GM21526 (cell line): ENCODE results near the gene DISP2.
A peak's percentile ranks its signal among the peaks of the same experiment; 100 is the strongest.

ENCODE experiments used
- ATAC-seq: cut with Tn5 transposase; IDR thresholded peaks from one replicate; pipeline ENCODE4 v1.9.1; 2021; ENCODE audit warnings: moderate library complexity; ENCODE audit not compliant: unreplicated experiment, low FRiP score

The DISP2 gene

GRCh38 chr15:40386480-40386879, 28.5 kb downstream of the DISP2 start:
- no peak for ATAC-seq

GRCh38 chr15:40388941-40389823, 31.2 kb downstream of the DISP2 start:
- no peak for ATAC-seq

- no peak for ATAC-seq
These were observed 32.0 kb downstream of the DISP2 start for GRCh38 chr15:40389824-40390595.

GRCh38 chr15:40392986-40393948, 35.2 kb downstream of the DISP2 start:
- no peak for ATAC-seq

GRCh38 chr15:40397688-40398412, 39.8 kb downstream of the DISP2 start:
- ATAC-seq: no peak

- ATAC-seq: peak; percentile 67
These were observed 40.4 kb downstream of the DISP2 start for GRCh38 chr15:40398413-40398873.

GRCh38 chr15:40399370-40399769, 41.4 kb downstream of the DISP2 start:
- no peak for ATAC-seq

GRCh38 chr15:40405501-40406381, 47.7 kb downstream of the DISP2 start, which contains the start of gene IVD:
IVD (plus strand) TSS chr15:40405795; CDS start chr15:40405828, 33 bp downstream.
- peak; percentile 68 for ATAC-seq

- ATAC-seq: peak; percentile 61
These were observed 49.4 kb downstream of the DISP2 start for GRCh38 chr15:40407330-40407990.

GRCh38 chr15:40409366-40409765, 51.3 kb downstream of the DISP2 start:
- ATAC-seq: no peak

- no peak for ATAC-seq
These were observed 52.5 kb downstream of the DISP2 start for GRCh38 chr15:40410476-40410875.

GRCh38 chr15:40412095-40412759, 54.2 kb downstream of the DISP2 start:
- no peak for ATAC-seq

GRCh38 chr15:40413036-40413435, 55.0 kb downstream of the DISP2 start:
- no peak for ATAC-seq

- no peak for ATAC-seq
These were observed 56.8 kb downstream of the DISP2 start for GRCh38 chr15:40414816-40415215.

- no peak for ATAC-seq
These were observed 57.2 kb downstream of the DISP2 start for GRCh38 chr15:40415226-40415625.

GRCh38 chr15:40416056-40416455, 58.0 kb downstream of the DISP2 start:
- ATAC-seq: no peak

GRCh38 chr15:40418126-40418525, 60.1 kb downstream of the DISP2 start:
- ATAC-seq: no peak
